ENCODE measurements around the gene HMCN1.
A peak's percentile ranks its signal among the peaks of the same experiment; 100 is the strongest.
"Not testable (repeated sequence)": the region's sequence is repeated elsewhere in the genome, so short reads cannot be mapped to it uniquely, and the experiment has no call there.

HMCN1 gene

DNA sequence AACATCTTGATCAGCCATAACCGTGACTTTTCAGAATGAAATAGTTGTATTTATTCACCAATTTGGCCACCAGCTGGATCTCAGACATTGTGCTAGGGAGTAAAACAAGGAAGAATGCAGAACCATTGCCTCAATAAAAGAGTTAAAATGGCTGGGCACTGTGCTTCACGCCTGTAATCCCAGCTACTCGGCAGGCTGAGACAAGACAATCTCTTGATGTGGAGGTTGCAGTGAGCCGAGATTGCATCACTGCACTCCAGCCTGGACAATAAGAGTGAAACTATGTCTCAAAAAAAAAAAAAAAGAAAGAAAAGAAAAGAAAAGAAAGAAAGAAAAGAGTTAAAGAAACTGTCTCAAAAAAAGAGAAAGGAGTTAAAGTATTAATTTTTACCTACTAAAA lies 441.4 kb downstream of the HMCN1 start:
- no peak for DNase-seq

GRCh38 chr1:186178426-186179043 lies 444.3 kb downstream of the HMCN1 start:
- no peak for DNase-seq

GRCh38 chr1:186179231-186179630 lies 445.0 kb downstream of the HMCN1 start:
- no peak for DNase-seq

- DNase-seq, result no peak
Observed at GRCh38 chr1:186183219-186183618, 449.0 kb downstream of the HMCN1 start.

- no peak for DNase-seq
Observed at GRCh38 chr1:186183970-186184628, 449.9 kb downstream of the HMCN1 start.

DNA sequence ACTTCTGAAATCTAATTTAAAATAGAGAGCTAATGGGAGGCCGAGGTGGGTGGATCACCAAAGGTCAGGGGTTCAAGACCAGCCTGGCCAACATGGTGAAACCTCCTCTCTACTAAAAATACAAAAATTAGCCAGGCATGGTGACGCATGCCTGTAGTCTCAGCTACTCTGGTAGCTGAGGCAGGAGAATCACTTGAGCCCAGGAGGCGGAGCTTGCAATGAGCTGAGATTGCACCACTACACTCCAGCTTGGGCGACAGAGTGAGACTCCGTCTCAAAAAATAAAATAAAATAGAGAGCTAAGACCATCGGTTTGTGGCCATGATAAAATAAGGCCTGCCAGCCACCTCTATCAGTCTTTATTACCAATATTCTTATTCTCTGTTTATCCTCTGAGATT lies 452.1 kb downstream of the HMCN1 start:
- DNase-seq, result not testable (repeated sequence)

DNA sequence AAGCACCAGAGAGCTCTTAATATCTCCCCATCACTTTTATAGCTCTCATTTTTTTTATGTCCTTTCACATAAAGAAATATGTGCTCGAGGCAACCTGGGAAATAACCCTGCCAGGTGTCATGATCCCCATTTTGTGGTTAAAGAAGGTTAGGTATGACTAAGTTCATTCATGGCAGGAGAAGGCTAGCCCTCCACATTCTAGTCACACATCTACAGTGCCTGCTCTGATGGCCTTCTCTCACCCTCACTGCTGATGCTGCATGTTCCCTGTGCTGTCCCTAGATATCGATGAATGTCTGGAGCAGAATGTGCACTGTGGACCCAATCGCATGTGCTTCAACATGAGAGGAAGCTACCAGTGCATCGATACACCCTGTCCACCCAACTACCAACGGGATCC lies 453.4 kb downstream of the HMCN1 start:
- no peak for DNase-seq

GRCh38 chr1:186188004-186188539 lies 453.9 kb downstream of the HMCN1 start:
- DNase-seq, result peak; percentile 71

DNA sequence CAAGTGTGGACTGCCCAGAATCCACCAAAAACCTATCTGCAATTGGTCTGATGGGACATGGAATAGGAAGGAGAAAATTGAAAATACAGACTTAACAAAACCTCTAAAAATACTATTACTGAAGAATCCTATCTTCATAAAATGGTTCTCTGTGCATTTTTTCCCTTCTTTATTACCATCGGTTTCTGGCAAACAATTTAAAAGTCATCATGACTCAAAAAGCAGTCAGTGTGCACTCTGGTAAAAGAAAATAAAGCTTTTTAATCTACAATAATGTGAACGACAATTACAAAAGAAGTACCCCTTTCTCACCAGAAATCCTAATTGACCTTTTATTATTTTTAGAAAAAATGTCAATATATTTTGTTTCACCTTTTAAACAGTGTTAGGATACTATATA lies 454.5 kb downstream of the HMCN1 start:
- DNase-seq, result no peak

DNA sequence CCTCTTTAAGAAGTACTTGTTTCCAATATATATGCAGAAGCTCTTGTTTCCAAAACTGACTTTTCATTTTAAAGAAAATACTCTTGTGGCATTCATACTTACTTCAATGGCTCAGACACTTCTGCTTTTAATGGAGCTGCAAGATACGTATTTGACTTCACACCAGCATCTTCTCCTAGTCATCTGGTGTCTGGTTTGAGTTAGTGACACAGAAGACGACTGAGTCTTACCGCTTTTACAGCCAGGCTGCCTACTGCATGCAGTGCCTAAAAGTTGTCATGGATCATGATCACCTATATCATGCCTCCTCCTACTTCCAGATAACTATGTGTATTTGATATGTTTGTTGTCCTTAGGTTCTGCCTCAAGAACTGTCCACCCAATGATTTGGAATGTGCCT lies 455.0 kb downstream of the HMCN1 start:
- DNase-seq, result no peak

- no peak for DNase-seq
Observed at GRCh38 chr1:186191511-186191910, 457.3 kb downstream of the HMCN1 start.

GRCh38 chr1:186193224-186193623 lies 459.0 kb downstream of the HMCN1 start:
- DNase-seq, result no peak

- no peak for DNase-seq
Observed at GRCh38 chr1:186194107-186194756, 460.0 kb downstream of the HMCN1 start.

GRCh38 chr1:186195377-186195931 lies 461.3 kb downstream of the HMCN1 start:
- DNase-seq, result no peak

GRCh38 chr1:186202271-186202764 lies 468.1 kb downstream of the HMCN1 start:
- DNase-seq, result no peak

DNA sequence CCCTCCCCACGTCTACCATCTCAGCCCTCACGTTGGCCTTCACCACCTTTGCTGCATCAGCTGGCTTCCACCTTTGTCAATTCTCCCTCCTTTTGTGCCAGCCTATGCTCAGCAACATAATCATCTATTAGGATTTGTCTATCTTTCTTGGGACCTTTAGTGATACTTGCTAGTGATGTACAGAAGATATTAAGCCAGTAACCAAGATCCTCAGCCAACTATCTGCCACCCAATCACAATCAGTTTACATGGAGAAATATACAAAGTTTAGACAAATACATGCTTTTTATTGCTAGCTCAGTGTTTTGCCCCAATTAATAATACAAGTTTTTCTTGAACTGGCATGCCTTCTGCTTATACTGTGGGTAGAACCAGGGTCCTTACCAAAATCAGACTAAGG lies 468.6 kb downstream of the HMCN1 start:
- no peak for DNase-seq

DNA sequence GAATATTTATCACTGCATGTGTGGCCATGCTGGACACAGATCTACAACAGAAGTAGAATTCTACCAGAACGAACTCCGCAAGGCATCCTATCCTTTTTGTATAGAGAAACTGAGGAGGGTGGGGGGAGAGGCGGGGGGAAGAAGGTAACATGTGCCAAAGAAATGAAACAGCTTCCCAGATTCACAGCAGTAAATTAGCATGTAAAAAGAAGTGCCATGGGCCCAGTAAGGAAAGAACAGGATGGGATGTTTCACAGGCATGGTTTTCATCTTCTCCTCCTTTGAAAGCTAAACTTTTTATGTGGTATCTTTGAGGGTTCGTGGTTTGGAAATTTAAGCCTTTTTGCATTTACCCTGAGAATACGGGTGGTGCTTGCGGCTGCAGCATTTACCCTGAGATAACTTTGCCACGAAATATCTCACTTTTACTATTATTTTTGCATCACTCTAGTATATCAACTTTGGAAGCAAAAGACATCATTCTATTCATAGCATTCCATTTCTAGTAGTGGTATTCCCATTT lies 471.9 kb downstream of the HMCN1 start:
- DNase-seq, result no peak

DNA sequence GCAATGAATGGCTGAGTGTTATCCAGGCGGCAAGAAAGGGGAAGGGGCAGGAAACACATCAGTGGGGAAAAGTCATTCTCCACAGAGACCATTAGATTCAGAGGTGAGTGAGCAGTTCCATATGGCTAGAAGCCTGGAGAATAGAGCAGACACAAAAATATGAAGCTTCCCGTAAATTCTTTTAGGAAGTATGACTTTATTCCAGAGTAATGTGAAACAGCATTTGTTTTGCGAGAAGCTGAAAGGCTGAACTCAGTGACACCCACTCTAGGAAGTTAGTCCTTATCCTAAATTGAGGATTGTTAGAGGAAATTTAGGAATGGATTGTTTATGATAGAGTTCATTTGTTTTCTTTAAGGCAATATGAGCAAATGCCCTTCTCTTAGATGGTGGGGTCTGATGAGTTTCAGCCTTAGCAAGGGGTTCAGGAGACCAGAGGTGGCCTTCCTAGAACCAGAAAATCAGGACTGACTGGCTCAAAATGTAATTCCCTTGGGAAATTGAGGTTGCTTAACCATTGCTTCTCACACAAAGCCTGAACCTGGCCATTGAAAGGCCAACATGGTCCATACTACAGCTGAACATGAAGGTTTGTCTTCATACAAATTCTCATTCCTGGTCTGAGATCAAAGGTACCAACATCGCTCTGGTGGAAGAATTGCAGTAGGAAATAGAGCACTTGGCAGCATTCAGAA lies 473.3 kb downstream of the HMCN1 start:
- DNase-seq, result no peak

- no peak for DNase-seq
Observed at GRCh38 chr1:186208405-186209129, 474.4 kb downstream of the HMCN1 start.

DNA sequence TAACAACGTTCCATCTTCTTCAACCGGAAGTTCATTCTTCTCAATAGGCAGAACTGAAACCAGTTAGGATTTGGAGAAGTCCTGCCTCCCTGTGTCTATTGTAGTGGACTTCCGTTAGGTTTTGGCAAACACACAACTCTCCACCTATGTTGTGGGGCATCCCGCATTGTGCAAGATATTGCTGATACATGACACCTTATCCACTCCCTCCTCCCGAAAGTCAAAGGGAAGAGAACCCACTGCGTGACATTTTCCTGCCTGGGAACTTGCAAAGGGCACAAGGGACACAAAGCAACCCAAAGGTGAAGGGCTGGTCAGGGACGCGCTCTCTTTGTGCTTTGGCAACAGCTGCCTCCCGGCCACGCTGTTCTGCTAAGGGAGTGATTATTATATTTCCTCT lies 476.1 kb downstream of the HMCN1 start:
- no peak for DNase-seq

- not testable (repeated sequence) for DNase-seq
Observed at GRCh38 chr1:186211583-186211982, 477.4 kb downstream of the HMCN1 start.
